PFSK-1 (cell line): ENCODE measurements around the gene UBAP1L.

Experiments used
- FOXP2 ChIP-seq: optimal IDR thresholded peaks from 2 replicates; pipeline ENCODE3; 2011; ENCODE audit warnings: borderline replicate concordance, control low read depth, inconsistent platforms; ENCODE audit not compliant: insufficient read depth; ENCODE audit errors: extremely low read length, extremely low read depth
- POLR2AphosphoS5 ChIP-seq: IDR thresholded peaks from 2 replicates; pipeline ENCODE4 v1.6.1; 2012; ENCODE audit warnings: low read depth, mild to moderate bottlenecking, control low read depth, low read length, moderate library complexity
- REST ChIP-seq, 2 experiments: IDR thresholded peaks; 2 replicates each; pipeline versions ENCODE4 v1.6.1 to v1.8.0; 2011 to 2012; ENCODE audit warnings: low read depth in 2 of 2, low read length in 2 of 2, control low read depth in 1 of 2, inconsistent platforms in 1 of 2, mild to moderate bottlenecking in 1 of 2, moderate library complexity in 1 of 2; ENCODE audit not compliant: insufficient read depth in 1 of 2
- SIN3A ChIP-seq: IDR thresholded peaks from 2 replicates; pipeline ENCODE4 v1.6.1; 2012; ENCODE audit warnings: mild to moderate bottlenecking, low read length, moderate library complexity, borderline replicate concordance; ENCODE audit not compliant: insufficient read depth
- TAF1 ChIP-seq: IDR thresholded peaks from 2 replicates; pipeline ENCODE4 v1.6.1; 2012; ENCODE audit warnings: low read length, control low read depth, borderline replicate concordance; ENCODE audit not compliant: insufficient read depth

Gene UBAP1L

GRCh38 chr15:65056868-65057548, 58.0 kb downstream of the UBAP1L start:
- TF ChIP-seq REST (IDR thresholded peaks at IDR 0.05; ENCODE audit: insufficient read depth in 1 of 2, low read depth in 2 of 2, low read length in 2 of 2) (no peak), SIN3A (no peak), FOXP2 (no peak), POLR2AphosphoS5 (no peak), TAF1 (no peak)

GRCh38 chr15:65056106-65056505, 58.9 kb downstream of the UBAP1L start:
- TF ChIP-seq SIN3A (no peak), REST (IDR thresholded peaks at IDR 0.05; ENCODE audit: insufficient read depth in 1 of 2, low read depth in 2 of 2, low read length in 2 of 2) (no peak), TAF1 (no peak), FOXP2 (no peak), POLR2AphosphoS5 (no peak)

GRCh38 chr15:65055201-65055870, 59.7 kb downstream of the UBAP1L start:
- TF ChIP-seq FOXP2 (no peak), TAF1 (no peak), SIN3A (no peak), POLR2AphosphoS5 (no peak), REST (IDR thresholded peaks at IDR 0.05; ENCODE audit: insufficient read depth in 1 of 2, low read depth in 2 of 2, low read length in 2 of 2) (no peak)

GRCh38 chr15:65054333-65055200, 60.4 kb downstream of the UBAP1L start:
- TF ChIP-seq FOXP2: peak; percentile 84
- no peak for TF ChIP-seq REST (IDR thresholded peaks at IDR 0.05; ENCODE audit: insufficient read depth in 1 of 2, low read depth in 2 of 2, low read length in 2 of 2)

GRCh38 chr15:65052956-65053355, 62.0 kb downstream of the UBAP1L start:
- TF ChIP-seq TAF1: no peak
- TF ChIP-seq POLR2AphosphoS5: no peak
- no peak for TF ChIP-seq REST (IDR thresholded peaks at IDR 0.05; ENCODE audit: insufficient read depth in 1 of 2, low read depth in 2 of 2, low read length in 2 of 2)
- TF ChIP-seq FOXP2: no peak
- TF ChIP-seq SIN3A: no peak
